Ureter (tissue), 1 donor: ENCODE data around the gene MYH13. TPM values are rescaled to one million over a fixed set of nuclear protein-coding genes. Genes with fewer than 3 reads are reported as not detected.

Experiments
- DNase-seq: peaks from one replicate; pipeline ENCODE4 v3.0.0-alpha.2; 2020; ENCODE audit warnings: low spot score
- total RNA-seq: library from RNA; stranded (reverse); gene quantifications from one replicate; pipeline ENCODE4 v1.2.4, GENCODE V29; 2023
- donor health status: DM: yes; HTN: yes; CAD: no.

Gene MYH13
- total RNA-seq, 1 donor from 2014 or later = not detected

GRCh38 chr17:10251212-10251948 is 121.4 kb downstream of the MYH13 start:
- no peak for DNase-seq

Other genes starting within 250 kb of the MYH13 start
- 31.2 TPM for gene GAS7, start 174.4 kb downstream of the MYH13 start, total RNA-seq
- gene MYH8, start 48.9 kb upstream of the MYH13 start, total RNA-seq = not detected
- gene MYH4, start 96.6 kb upstream of the MYH13 start, total RNA-seq = not detected
- gene MYH1, start 145.5 kb upstream of the MYH13 start, total RNA-seq = 0.05 TPM
- gene MYH2, start 176.7 kb upstream of the MYH13 start, total RNA-seq = 0.78 TPM